ENCODE results near the gene HOXC13.

GRCh38 chr12:53963005-53963404 lies 24.4 kb downstream of the HOXC13 start:
- TF ChIP-seq CTCF (conservative IDR thresholded peaks at IDR 0.05; ENCODE audit: low read length) = no peak
- no peak for TF ChIP-seq EZH2phosphoT487 (IDR thresholded peaks at IDR 0.05; ENCODE audit: borderline replicate concordance, low read depth, low read length)
